GM20431 (cell line): ENCODE results near the gene GALM.
"Not testable (repeated sequence)": the region's sequence is repeated elsewhere in the genome, so short reads cannot be mapped to it uniquely, and the experiment has no call there.

ENCODE experiments used
- in situ Hi-C: fragments of 300-500 bp; cut with MseI, MboI; formaldehyde crosslinking; loops from one replicate; pipeline ENCODE4 v1.15.0; 2020; ENCODE audit warnings: low sequenced_read_pairs; ENCODE audit not compliant: unreplicated experiment

The GALM gene

GRCh38 chr2:38665854-38666555, at the start of gene GALM:
TSS of gene GALM (plus strand) at chr2:38666114. CDS start at chr2:38666162, 48 bp downstream.
- in situ Hi-C loops, result no loop called here

DNA sequence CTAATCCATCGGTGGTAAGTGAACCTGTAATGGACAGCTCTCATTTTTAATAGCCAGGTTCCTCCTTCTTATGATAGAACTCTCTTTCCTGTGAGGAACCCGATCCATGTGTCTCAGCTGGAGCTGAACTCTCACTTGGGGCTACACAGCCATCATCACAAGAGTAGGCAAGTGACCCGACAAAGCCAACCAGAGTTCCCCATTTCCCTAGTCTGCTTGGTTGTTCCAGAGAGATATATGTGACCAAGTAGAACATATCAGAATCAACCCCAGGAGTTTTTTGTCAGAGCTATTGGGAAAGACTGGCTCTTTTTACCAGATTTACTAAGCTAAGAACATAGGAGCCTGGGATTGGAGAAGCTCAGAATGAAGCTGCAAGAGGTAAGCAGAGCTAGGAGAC, 48.6 kb upstream of the GALM start:
- in situ Hi-C loops, result no loop called here

- in situ Hi-C loops, result no loop called here
Observed at GRCh38 chr2:38619458-38620164, 46.3 kb upstream of the GALM start.

- in situ Hi-C loops, result no loop called here
Observed at GRCh38 chr2:38620282-38620977, 45.5 kb upstream of the GALM start.

GRCh38 chr2:38621018-38621417, 44.9 kb upstream of the GALM start:
- in situ Hi-C loops, result no loop called here

GRCh38 chr2:38622210-38622609, 43.7 kb upstream of the GALM start:
- in situ Hi-C loops, result no loop called here

GRCh38 chr2:38626326-38627035, 39.4 kb upstream of the GALM start:
- in situ Hi-C loops, result no loop called here

DNA sequence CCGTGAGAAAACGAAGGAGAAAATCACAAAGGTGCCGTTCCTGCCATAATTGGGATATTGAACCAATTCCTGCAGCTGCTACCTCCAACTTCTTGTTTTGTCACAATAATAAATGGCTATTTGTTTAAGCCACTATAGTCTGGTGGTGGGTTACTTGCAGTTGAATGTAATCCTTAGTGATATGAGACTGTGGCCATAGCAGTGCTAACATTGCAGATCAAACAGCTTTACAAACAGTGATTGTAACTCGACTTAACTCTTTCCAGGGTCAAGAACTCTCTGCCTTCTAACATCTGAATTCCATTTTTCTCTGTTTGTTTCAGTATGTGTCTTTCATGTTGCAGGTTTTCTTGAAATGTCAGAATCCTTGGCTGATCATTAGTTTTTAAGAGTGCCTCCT, 38.5 kb upstream of the GALM start:
- in situ Hi-C loops, result no loop called here

- in situ Hi-C loops, result no loop called here
Observed at GRCh38 chr2:38629684-38630083, 36.2 kb upstream of the GALM start.

- in situ Hi-C loops, result no loop called here
Observed at GRCh38 chr2:38631976-38632375, 33.9 kb upstream of the GALM start.

GRCh38 chr2:38632980-38633379, 32.9 kb upstream of the GALM start:
- in situ Hi-C loops, result no loop called here

GRCh38 chr2:38633895-38634294, 32.0 kb upstream of the GALM start:
- in situ Hi-C loops, result no loop called here

DNA sequence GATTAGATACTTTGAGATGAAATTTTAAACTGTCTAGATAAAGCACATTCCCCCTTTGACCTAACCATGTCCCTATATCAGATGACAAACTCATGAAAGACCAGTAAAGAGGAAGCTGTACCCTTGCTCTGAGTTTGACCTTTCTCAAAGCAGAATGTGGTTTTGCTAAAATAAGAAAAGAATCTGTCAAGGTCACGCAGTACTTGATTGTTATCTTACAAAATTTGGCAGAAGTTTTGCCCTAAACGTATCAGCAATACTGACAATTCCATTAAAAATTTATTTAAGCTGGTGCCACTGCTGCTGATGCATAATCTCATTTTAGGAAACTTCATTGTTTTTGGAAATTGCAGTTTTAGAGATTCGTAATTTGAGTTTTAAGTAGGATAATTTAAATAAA, 31.2 kb upstream of the GALM start:
- in situ Hi-C loops, result no loop called here

- in situ Hi-C loops, result no loop called here
Observed at GRCh38 chr2:38635139-38635538, 30.8 kb upstream of the GALM start.

- in situ Hi-C loops, result no loop called here
Observed at GRCh38 chr2:38636069-38636468, 29.8 kb upstream of the GALM start.

DNA sequence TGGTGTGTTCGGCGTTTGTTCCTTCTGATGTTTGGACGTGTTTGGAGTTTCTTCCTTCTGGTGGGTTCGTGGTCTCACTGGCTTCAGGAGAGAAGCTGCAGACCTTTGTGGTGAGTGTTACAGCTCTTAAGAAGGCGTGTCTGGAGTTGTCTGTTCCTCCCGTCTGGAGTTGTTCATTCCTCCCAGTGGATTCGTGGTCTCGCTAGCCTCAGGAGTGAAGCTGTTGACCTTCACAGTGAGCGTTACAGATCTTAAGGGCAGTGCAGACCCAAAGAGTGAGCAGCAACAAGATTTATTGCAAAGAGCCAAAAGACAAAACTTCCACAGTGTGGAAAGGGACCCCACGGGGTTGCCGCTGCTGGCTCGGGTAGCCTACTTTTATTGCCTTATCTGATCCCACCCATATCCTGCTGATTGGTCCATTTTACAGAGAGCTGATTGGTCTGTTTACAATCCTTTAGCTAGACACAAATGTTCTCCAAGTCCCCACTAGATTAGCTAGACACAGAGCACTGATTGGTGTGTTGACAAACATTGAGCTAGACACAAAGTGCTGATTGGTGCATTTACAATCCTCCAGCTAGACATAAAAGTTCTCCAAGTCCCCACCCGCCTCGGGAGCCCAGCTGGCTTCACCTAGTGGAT, 23.4 kb upstream of the GALM start:
- in situ Hi-C loops, result not testable (repeated sequence)

DNA sequence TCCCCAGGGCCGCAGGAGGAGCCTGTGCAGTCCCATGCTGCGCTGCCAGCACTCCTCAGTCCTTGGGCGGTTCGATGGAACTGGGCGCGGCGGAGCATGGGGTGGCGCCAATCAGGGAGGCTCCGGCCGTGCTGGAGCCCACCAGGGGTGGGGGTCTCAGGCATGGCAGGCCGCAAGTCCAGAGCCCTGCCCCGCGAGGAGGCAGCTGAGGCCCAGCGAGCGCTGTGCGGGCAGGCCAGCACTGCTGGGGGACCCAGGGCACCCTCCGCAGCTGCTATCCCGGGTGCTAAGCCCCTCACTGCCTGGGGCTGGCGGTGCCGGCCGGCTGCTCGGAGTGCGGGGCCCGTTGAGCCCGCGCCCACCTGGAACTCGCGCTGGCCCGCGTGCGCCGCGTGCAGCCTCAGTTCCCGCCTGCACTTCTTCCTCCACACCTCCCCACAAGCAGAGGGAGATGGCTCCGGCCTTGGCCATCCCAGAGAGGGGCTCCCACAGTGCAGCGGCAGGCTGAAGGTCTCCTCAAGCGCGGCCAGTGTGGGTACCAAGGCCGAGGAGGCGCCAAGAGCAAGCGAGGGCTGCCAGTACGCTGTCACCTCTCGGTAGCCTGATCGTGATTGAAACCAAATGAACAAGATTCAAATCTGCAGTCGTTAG, 22.8 kb upstream of the GALM start:
- in situ Hi-C loops, result no loop called here

- in situ Hi-C loops, result not testable (repeated sequence)
Observed at GRCh38 chr2:38643683-38644511, 22.0 kb upstream of the GALM start.
